Psoas muscle (tissue), 8 donors: ENCODE results near the gene SLC7A14. TPM values are rescaled to one million over a fixed set of nuclear protein-coding genes. Genes with fewer than 3 reads are reported as not detected.

ENCODE experiments used
- ATAC-seq, 4 donors: fragments of 200-7000 bp; cut with Tn5 transposase; one replicate each; pipeline ENCODE4 v1.9.1; 2020; ENCODE audit warnings: moderate library complexity in 3 of 4, mild to moderate bottlenecking in 2 of 4
- DNase-seq, 2 donors: peaks; one replicate each; pipeline ENCODE4 v3.0.0-alpha.2; 2020
- H3K27ac ChIP-seq: fragments of 200-600 bp; one replicate; pipeline ENCODE4 v1.8.0; 2022
- H3K27me3 ChIP-seq, 3 donors: fragments of 200-600 bp in 1 of 3; one replicate each; pipeline versions ENCODE4 v1.6.1 to v1.8.0; 2013 to 2022; ENCODE audit warnings: low read length in 2 of 3, mild to moderate bottlenecking in 2 of 3, moderate library complexity in 1 of 3; ENCODE audit not compliant: insufficient read depth in 3 of 3
- H3K36me3 ChIP-seq, 2 donors: fragments of 200-600 bp in 1 of 2; one replicate each; pipeline versions ENCODE4 v1.6.1 to v1.8.0; 2013 to 2022; ENCODE audit warnings: low read depth in 1 of 2, mild to moderate bottlenecking in 1 of 2, moderate library complexity in 1 of 2; ENCODE audit not compliant: insufficient read depth in 1 of 2
- H3K4me1 ChIP-seq: fragments of 200-600 bp; one replicate; pipeline ENCODE4 v1.8.0; 2022
- H3K4me3 ChIP-seq: fragments of 200-600 bp; one replicate; pipeline ENCODE4 v1.8.0; 2022; ENCODE audit warnings: mild to moderate bottlenecking
- H3K9me3 ChIP-seq: fragments of 200-600 bp; one replicate; pipeline ENCODE4 v1.8.0; 2022
- CTCF ChIP-seq: fragments of 200-600 bp; IDR thresholded peaks from one replicate; pipeline ENCODE4 v1.8.0; 2022; ENCODE audit warnings: antibody characterized with exemption
- WGBS, 3 donors: extraction: QIAGEN DNeasy Blood & Tissue Kit; methylation state at CpG; one replicate each; pipeline versions ENCODE4 v1.1.6 to v1.1.7; 2013; 5-methylcytosine and 5-hydroxymethylcytosine counted together
- intact Hi-C, 2 donors: fragments of 100-400 bp; cut with DNase I; formaldehyde crosslinking; loops; one replicate each; pipeline versions ENCODE4 v1.11.0 to v1.14.2; 2022
- polyA plus RNA-seq, 3 donors: library from polyadenylated mRNA; stranded (reverse); fragments of 200-250 nt; gene quantifications; one replicate each; pipeline ENCODE4 v1.2.3, GENCODE V29; 2013
- total RNA-seq, 4 donors: library from RNA; stranded (reverse); fragmentation: NEBNext Ultra II Directional in 2 of 4; extraction: Animal tissue kit (Norgen Biotek cat#: 25700) in 2 of 4; gene quantifications; one replicate each; pipeline versions ENCODE4 v1.2.1 to v1.2.4, GENCODE V29; 2021 to 2023
- donor health status: healthy with polysubstance abuse.
- donor health status: DM: no; HTN: no; CAD: no; lungs with moderate emphysema.
- donor health status: Bipolar disorder and iron deficiency.
- donor health status: healthy.
- donor health status: DM: yes; HTN: yes; CAD: no.
- donor health status: DM: no; HTN: no; CAD: no.
- donor health status: DM: no; HTN: no; CAD: no.
- donor health status: DM: yes; HTN: yes; CAD: no.

Gene SLC7A14
- total and polyA plus RNA-seq, 7 donors = under 0.01 to 0.04 (median 0.01) TPM; not detected in 4

GRCh38 chr3:170450039-170450438 is 135.8 kb downstream of the SLC7A14 start:
- Histone ChIP-seq H3K27ac (no peak overlapping the region), H3K27me3 (no peaks in the 10 kb centered on the region), H3K4me1 (no peaks in the 10 kb centered on the region), H3K9me3 (no peaks in the 10 kb centered on the region), H3K4me3 (no peak overlapping the region), H3K36me3 (no peaks in the 10 kb centered on the region)
- intact Hi-C loops = no loop called here
- WGBS, 3 donors = 92 to 94% (median 93%) methylated on average over 2 of the region's 2 CpGs
- TF ChIP-seq CTCF = no peak
- DNase-seq = no peak
- ATAC-seq = no peak

- Histone ChIP-seq H3K4me3 (no peak overlapping the region), H3K27ac (no peak overlapping the region), H3K9me3 (no peaks in the 10 kb centered on the region), H3K36me3 (no peaks in the 10 kb centered on the region), H3K27me3 (no peaks in the 10 kb centered on the region), H3K4me1 (no peaks in the 10 kb centered on the region)
- no peak for ATAC-seq
- TF ChIP-seq CTCF = no peak
- intact Hi-C loops = no loop called here
- no peak for DNase-seq
- WGBS, 3 donors = 71 to 75% (median 73%) methylated on average over 3 of the region's 3 CpGs
Observed at GRCh38 chr3:170448584-170448983, 137.3 kb downstream of the SLC7A14 start.

- intact Hi-C loops = no loop called here
- Histone ChIP-seq H3K4me3 (no peak overlapping the region), H3K4me1 (no peaks in the 10 kb centered on the region), H3K27ac (no peak overlapping the region), H3K36me3 (no peaks in the 10 kb centered on the region), H3K9me3 (no peaks in the 10 kb centered on the region), H3K27me3 (no peaks in the 10 kb centered on the region)
- ATAC-seq (no peak), DNase-seq (no peak)
- no peak for TF ChIP-seq CTCF
Observed at GRCh38 chr3:170443457-170443856, 142.4 kb downstream of the SLC7A14 start.

GRCh38 chr3:170442947-170443346 is 142.9 kb downstream of the SLC7A14 start:
- Histone ChIP-seq H3K4me3 (no peak overlapping the region), H3K36me3 (no peaks in the 10 kb centered on the region), H3K27ac (no peak overlapping the region), H3K4me1 (no peaks in the 10 kb centered on the region), H3K9me3 (no peaks in the 10 kb centered on the region), H3K27me3 (no peaks in the 10 kb centered on the region)
- DNase-seq (no peak), ATAC-seq (no peak)
- no peak for TF ChIP-seq CTCF
- intact Hi-C loops = no loop called here

GRCh38 chr3:170441412-170441811 is 144.5 kb downstream of the SLC7A14 start:
- no peak for TF ChIP-seq CTCF
- intact Hi-C loops = no loop called here
- no peak for DNase-seq
- 90 to 97% (median 90%) methylated on average over 4 of the region's 4 CpGs for WGBS, 3 donors
- no peak overlapping the region for H3K27ac ChIP-seq
- H3K4me3 ChIP-seq = no peak overlapping the region
- no peaks in the 10 kb centered on the region for H3K4me1 ChIP-seq
- no peaks in the 10 kb centered on the region for H3K27me3 ChIP-seq
- ATAC-seq = no peak
- H3K36me3 ChIP-seq = no peaks in the 10 kb centered on the region
- H3K9me3 ChIP-seq = no peaks in the 10 kb centered on the region
